ENCODE measurements around the gene UBE2S.

DNA sequence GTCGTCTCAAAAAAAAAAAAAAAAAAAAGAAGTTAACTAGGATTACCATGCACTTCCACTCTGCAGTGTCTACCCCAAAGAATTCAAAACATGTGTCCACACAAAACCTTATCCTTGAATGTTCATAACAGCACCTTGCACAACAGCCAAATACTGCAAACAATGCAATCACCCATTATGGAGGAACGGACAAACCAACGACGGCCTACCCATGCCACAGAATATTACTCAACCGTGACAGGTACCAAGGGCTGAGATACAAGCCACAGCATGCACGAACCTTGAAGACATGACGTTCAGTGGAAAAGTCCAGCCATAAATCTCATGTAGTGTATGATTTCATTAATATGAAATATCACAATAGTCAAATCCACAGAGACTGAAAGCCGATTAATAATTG lies 38.5 kb upstream of the UBE2S start:
- TF ChIP-seq, protein P1, sequence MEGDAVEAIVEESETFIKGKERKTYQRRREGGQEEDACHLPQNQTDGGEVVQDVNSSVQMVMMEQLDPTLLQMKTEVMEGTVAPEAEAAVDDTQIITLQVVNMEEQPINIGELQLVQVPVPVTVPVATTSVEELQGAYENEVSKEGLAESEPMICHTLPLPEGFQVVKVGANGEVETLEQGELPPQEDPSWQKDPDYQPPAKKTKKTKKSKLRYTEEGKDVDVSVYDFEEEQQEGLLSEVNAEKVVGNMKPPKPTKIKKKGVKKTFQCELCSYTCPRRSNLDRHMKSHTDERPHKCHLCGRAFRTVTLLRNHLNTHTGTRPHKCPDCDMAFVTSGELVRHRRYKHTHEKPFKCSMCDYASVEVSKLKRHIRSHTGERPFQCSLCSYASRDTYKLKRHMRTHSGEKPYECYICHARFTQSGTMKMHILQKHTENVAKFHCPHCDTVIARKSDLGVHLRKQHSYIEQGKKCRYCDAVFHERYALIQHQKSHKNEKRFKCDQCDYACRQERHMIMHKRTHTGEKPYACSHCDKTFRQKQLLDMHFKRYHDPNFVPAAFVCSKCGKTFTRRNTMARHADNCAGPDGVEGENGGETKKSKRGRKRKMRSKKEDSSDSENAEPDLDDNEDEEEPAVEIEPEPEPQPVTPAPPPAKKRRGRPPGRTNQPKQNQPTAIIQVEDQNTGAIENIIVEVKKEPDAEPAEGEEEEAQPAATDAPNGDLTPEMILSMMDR (IDR thresholded peaks at IDR 0.05): no peak
- no peak for TF ChIP-seq POLR2A (IDR thresholded peaks at IDR 0.05)
